RWPE2 (cell line): Measurements from ENCODE around the gene MSI2.

ENCODE experiments used
- ATAC-seq: fragments of 200-7000 bp; cut with Tn5 transposase; 3 replicates; pipeline ENCODE4 v1.9.1; 2021; ENCODE audit warnings: low read depth
- DNase-seq: peaks from one replicate; pipeline ENCODE4 v3.0.0-alpha.2; 2020; ENCODE audit warnings: low spot score
- H3K27ac ChIP-seq: fragments of 450-650 bp; 2 replicates; pipeline ENCODE4 v1.5.1; 2017; ENCODE audit warnings: mild to moderate bottlenecking; ENCODE audit not compliant: poor library complexity, severe bottlenecking
- H3K27me3 ChIP-seq: fragments of 250-450 bp; sonication (Bioruptor Pico); 2 replicates; pipeline ENCODE4 v1.5.1; 2021; ENCODE audit warnings: mild to moderate bottlenecking, moderate library complexity; ENCODE audit not compliant: insufficient read depth, poor library complexity, severe bottlenecking
- H3K36me3 ChIP-seq: fragments of 250-450 bp; sonication (Bioruptor Pico); 2 replicates; pipeline ENCODE4 v1.5.1; 2020; ENCODE audit warnings: low read depth, mild to moderate bottlenecking, moderate library complexity
- H3K4me1 ChIP-seq: fragments of 250-450 bp; sonication (Bioruptor Pico); 2 replicates; pipeline ENCODE4 v1.5.1; 2021; ENCODE audit warnings: mild to moderate bottlenecking, moderate library complexity; ENCODE audit not compliant: insufficient read depth, poor library complexity, severe bottlenecking
- H3K4me3 ChIP-seq: fragments of 250-450 bp; sonication (Bioruptor Pico); 2 replicates; pipeline ENCODE4 v1.5.1; 2021; ENCODE audit warnings: mild to moderate bottlenecking, moderate library complexity; ENCODE audit not compliant: severe bottlenecking
- H3K9me3 ChIP-seq: fragments of 250-450 bp; sonication (Bioruptor Pico); 2 replicates; pipeline ENCODE4 v1.5.1; 2021; ENCODE audit warnings: mild to moderate bottlenecking, moderate library complexity; ENCODE audit not compliant: severe bottlenecking
- CTCF ChIP-seq: fragments of 450-650 bp; IDR thresholded peaks from one replicate; pipeline ENCODE4 v1.5.1; 2017; ENCODE audit warnings: mild to moderate bottlenecking, moderate library complexity; ENCODE audit not compliant: poor library complexity, severe bottlenecking

MSI2 gene

GRCh38 chr17:57357830-57358430, 101.6 kb downstream of the MSI2 start:
- Histone ChIP-seq H3K4me1 (peaks cover 19% of the 10 kb centered on the region), H3K27ac (peak overlapping the region; percentile 37), H3K9me3 (no peaks in the 10 kb centered on the region), H3K36me3 (no peaks in the 10 kb centered on the region), H3K4me3 (no peak overlapping the region), H3K27me3 (no peaks in the 10 kb centered on the region)
- no peak for DNase-seq
- peak; percentile 73 for ATAC-seq
- TF ChIP-seq CTCF, result no peak

DNA sequence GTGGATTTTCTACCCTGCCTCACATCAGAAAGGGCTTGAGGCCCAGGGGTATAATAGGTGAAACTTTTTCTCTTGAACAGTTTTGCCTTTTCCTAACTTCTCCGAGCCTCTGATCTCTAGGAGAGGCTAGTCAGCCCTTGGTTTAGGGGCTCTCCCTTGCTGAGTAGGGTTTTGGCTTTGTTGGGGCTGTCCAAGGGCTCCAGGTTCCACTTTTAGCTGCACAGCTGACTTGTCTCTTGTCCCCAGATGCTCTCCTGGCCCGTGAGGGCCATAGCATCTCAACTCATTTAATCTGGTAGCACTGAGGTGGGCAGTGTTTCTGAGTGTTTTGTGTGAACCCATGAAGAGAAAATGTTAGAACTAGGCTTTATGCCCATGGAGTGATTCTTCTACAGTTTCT, 103.9 kb downstream of the MSI2 start:
- DNase-seq (no peak), ATAC-seq (no peak)
- peaks cover 19% of the 10 kb centered on the region for H3K4me1 ChIP-seq
- no peaks in the 10 kb centered on the region for H3K36me3 ChIP-seq
- TF ChIP-seq CTCF, result no peak
- H3K27me3 ChIP-seq, result no peaks in the 10 kb centered on the region
- H3K27ac ChIP-seq, result no peak overlapping the region
- no peaks in the 10 kb centered on the region for H3K9me3 ChIP-seq
- no peak overlapping the region for H3K4me3 ChIP-seq

DNA sequence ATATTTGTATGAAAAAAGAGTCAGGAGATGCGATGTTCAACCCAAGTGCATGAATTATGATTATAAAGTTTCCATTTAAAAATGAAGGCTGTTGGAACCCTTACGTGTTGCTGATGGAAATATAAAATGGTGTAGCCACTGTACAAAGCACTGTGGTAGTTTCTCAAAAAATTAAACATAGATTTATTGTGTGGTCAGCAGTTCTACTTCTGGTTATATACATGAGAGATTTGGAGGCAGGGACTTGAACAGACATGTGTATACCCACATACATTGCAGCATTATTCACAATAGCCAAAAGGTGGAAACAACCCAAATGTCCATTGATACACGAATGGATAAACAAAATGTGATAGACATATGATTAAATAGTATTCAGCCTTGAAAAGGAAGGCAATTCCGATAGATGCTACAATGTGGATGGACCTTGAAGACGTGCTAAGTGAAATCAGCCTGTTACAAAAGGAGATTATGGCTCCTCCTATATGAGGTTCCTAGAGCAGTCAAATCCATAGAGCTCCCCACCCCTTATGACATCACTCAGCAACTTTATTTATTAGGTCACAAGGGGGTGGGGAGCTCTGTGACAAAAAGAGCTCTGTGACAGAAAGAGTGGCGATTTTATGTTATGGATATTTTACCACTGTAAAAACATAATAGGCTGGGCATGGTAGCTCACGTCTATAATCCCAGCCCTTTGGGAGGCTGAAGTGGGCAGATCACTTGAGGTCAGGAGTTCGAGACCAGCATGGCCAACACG, 106.7 kb downstream of the MSI2 start:
- H3K9me3 ChIP-seq, result no peaks in the 10 kb centered on the region
- no peaks in the 10 kb centered on the region for H3K36me3 ChIP-seq
- no peak for TF ChIP-seq CTCF
- H3K4me1 ChIP-seq, result peaks cover 12% of the 10 kb centered on the region
- no peaks in the 10 kb centered on the region for H3K27me3 ChIP-seq
- no peak for ATAC-seq
- H3K4me3 ChIP-seq, result no peak overlapping the region
- no peak for DNase-seq
- no peak overlapping the region for H3K27ac ChIP-seq

GRCh38 chr17:57363580-57363979, 107.3 kb downstream of the MSI2 start:
- TF ChIP-seq CTCF, result no peak
- no peak overlapping the region for H3K4me3 ChIP-seq
- H3K27ac ChIP-seq, result no peak overlapping the region
- no peaks in the 10 kb centered on the region for H3K9me3 ChIP-seq
- no peaks in the 10 kb centered on the region for H3K27me3 ChIP-seq
- H3K36me3 ChIP-seq, result no peaks in the 10 kb centered on the region
- no peak for DNase-seq
- H3K4me1 ChIP-seq, result peaks cover 8% of the 10 kb centered on the region
- ATAC-seq, result no peak
